HG03575 (cell line): ENCODE results near the gene SPSB1.

Experiments
- ATAC-seq: cut with Tn5 transposase; IDR thresholded peaks from one replicate; pipeline ENCODE4 v1.9.1; 2021; ENCODE audit not compliant: unreplicated experiment, insufficient number of reproducible peaks, low FRiP score; ENCODE audit errors: extremely low read depth

The SPSB1 gene

DNA sequence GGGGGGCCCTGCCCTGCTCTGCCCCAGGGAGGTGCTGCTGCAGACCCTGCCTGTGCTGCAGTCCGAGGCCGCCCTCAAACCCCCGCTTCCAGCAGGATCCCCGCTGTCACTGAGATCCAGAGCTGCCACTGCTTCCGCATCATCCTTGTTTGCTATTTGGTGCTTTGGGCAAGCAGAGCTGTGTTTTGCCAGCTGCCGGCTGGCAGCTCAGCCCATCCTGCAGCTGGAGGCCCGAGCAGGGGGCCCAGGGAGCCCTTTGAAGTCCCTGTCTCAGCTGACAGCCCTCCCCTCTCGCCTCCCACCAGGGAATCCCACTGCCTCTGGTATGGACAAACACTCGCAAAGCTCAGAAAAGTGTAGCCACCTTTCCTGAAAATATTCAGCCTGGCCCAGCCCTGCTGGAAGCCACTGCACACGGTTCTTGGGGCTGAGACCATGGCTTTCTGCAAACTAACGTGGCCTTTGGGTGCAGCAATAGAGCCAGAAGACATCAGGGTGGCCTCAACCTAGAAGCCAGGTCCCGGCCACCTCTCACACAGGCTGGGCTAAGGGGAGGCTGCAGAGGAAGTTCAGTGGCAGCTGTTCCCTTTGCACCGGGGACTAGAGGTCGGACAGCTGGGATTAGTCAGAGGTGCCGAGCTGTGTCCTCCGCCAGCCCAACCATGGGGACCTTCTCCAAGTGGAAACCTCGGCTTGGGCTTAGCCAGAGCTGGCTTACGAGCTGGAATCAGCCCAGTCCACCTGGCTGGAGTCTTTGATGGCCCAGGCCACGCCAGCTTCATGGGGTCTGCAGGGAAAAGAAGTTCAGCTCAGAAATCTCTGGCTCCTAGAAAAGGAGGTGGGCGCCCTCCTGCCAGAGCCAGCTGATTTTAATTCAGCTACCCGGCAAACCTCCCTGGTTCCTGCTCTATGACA, 107.1 kb downstream of the SPSB1 start:
- no peak for ATAC-seq

- ATAC-seq, result no peak
Observed at GRCh38 chr1:9400425-9401079, 107.9 kb downstream of the SPSB1 start.

- no peak for ATAC-seq
Observed at GRCh38 chr1:9401080-9401453, 108.4 kb downstream of the SPSB1 start.

DNA sequence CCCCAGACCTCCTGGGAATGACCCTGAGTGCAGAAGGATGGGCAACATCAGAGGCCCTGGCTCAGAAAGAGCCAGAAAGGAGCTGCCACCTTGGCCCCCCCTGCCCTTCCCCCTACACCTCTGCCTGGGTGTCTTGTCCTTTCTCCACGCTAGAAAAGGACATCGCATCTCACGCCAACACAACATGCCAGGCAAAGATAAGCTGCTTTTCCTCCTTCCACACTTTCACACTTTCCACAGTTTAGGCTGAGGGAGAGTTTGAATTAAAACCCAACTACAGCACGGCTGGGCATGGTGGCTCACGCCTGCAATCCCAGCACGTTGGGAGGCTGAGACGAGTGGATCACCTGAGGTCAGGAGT, 109.5 kb downstream of the SPSB1 start:
- no peak for ATAC-seq

DNA sequence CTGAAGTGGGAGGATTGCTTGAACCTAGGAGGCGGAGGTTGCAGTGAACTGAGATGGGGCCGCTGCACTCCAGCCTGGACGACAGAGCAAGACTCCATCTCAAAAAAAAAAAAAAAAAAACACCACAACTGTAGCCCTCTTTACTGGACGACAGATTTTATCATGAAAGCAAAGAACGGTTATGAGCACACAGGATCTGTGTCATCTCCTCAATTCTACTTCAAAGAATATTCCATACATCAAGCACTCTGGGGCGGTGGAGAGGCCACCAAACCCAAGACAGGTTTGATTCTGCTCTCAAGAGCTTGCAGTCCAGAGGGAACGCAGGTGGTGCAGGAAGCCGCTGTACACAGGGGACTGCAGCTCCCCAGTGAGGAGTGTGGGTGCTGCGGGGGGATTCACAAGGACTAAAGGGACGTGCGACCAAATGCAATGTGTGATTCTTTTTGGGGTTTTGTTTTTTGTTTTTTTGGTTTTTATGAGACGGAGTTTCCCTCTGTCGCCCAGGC, 110.1 kb downstream of the SPSB1 start:
- no peak for ATAC-seq

GRCh38 chr1:9404117-9404914, 111.6 kb downstream of the SPSB1 start:
- ATAC-seq, result no peak

- ATAC-seq, result no peak
Observed at GRCh38 chr1:9406111-9406510, 113.4 kb downstream of the SPSB1 start.

DNA sequence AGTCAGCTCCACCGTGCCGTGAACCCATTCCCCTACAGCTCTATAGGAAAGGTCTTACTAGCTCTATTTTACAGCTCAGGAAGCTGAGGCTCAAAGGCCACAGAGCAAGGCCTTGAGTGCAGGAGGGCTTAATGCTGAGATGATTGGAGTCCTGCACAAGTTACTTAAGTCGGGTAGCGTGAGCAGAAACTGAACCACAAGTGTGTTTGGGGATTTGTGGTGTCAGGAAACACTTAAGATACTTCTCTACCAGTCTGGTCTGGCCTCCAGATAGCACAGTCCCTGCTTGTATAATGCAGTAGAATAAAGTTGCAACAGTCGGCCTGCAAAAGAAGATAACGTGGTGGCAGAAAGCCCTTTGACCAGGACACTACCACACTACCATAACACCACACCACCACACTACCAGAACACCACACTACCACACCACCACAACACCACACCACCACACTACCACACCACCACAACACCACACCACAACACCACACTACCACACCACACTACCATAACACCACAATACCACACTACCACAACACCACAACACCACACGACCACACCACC, 118.1 kb downstream of the SPSB1 start:
- ATAC-seq, result no peak

DNA sequence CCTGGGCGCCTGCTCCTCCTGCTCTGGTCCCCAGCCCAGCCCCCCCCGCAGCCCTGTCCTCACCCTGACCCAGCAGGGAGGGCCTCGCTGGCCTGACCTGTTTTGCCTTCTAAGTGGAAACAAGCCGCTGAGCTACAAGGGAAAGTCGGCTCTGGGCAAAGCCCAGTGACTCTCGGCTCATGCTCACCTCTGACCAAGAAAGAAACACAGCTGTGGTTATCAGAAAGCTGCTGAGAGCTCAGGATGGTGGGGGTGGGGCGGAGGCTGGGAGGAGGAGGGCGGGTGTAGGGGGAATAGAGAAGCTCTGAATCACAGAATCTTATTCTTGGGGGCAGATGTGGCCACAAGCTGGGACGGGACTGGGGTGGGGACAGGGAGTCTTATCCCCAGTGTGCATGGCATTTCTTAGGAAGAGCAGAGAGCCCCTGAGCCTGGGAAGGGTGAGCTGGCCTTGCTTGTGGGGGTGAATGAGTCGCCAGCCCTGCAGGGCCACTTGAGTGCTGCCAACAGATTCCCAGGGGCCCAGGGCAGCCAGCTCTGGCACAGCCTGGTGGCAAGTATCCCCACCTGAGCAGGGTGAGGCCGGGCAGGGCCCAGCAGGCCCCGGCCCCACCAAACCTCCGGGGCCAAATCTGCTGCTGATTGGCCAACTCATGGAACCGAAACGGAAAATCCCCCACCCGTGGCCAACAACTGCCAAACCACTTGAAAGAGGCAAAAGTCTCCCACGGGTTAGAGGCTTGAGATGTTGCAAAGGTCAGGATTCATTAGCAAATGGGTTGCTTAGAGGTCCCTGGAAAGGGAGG, 120.6 kb downstream of the SPSB1 start:
- ATAC-seq, result no peak

- ATAC-seq, result no peak
Observed at GRCh38 chr1:9413877-9414213, 121.2 kb downstream of the SPSB1 start.

DNA sequence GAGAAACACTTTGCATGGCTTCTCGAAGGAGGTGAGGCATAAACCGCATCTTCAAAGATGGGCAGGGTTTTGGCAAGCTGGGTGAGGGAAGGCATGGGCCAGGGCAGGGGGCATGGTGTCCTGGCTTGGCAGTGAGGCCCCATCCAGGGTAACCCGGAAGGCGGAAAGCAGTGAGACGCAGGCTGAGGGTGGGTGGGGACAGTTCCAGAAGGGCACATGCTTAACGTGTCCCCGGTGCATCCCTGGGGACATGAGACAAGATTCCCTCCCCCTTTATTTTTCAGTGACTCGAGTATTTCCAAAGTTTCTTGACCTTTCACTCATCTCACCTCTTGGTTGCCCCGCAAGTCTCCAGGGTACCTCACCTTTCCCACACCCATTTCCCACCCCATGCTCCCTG, 123.8 kb downstream of the SPSB1 start:
- ATAC-seq, result no peak

- no peak for ATAC-seq
Observed at GRCh38 chr1:9416918-9417500, 124.3 kb downstream of the SPSB1 start.

- ATAC-seq, result no peak
Observed at GRCh38 chr1:9417695-9418094, 125.0 kb downstream of the SPSB1 start.

DNA sequence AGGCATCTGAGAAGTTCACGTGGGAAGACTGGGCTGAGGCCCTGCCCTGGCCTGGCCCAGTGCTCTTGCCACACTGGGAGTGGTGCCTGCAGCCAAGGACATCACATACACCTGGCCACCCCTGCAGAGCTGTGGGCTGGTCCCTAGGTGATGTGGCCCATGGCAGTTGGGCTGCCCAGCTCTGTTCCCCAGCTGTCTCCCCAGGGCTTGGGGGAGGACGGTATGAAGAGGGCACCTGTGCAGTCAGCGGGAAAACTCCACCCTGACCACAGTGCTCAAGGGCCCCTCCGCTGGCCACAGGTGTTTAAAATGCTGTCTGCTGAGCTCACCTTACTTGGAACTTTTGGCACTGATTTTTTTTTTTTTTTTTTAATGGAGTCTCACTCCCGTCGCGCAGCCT, 126.2 kb downstream of the SPSB1 start:
- ATAC-seq, result no peak
